Peyer's patch (tissue), 4 donors: ENCODE results near the gene COPRS.

Source experiments
- POLR2A ChIP-seq, 2 donors: fragments of 450-650 bp; IDR thresholded peaks; one replicate each; pipeline ENCODE4 v1.5.1; 2017; ENCODE audit warnings: antibody characterized with exemption in 2 of 2, mild to moderate bottlenecking in 2 of 2, moderate library complexity in 2 of 2
- TF ChIP-seq, protein P1 (sequence below), 6 experiments: fragments of 450-650 bp in 4 of 6; fragments of 200-600 bp in 2 of 6; sonication (generic) in 1 of 6; IDR thresholded peaks; one replicate each; pipeline ENCODE4 v1.5.1; 2017 to 2019; ENCODE audit warnings: antibody characterized with exemption in 6 of 6, mild to moderate bottlenecking in 3 of 6, moderate library complexity in 1 of 6

DNA sequence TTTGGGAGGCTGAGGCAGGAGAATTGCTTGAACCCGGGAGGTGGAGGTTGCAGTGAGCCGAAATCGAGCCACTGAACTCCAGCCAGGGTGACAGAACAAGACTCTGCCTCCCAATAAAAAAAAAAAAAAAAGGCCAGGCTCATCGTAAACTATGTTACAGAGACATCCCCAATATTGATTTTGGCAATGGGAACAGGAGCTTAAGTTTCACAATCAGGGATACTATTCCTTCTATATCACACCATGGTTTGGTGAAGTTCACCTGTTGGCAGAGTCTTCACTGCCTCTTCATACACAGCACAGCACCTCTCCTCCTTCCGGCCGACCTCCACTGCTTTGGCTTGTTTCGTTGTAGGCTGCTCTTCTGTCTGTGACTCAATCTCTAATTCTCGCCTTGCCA, 21.3 kb upstream of the COPRS start:
- TF ChIP-seq, protein P1, sequence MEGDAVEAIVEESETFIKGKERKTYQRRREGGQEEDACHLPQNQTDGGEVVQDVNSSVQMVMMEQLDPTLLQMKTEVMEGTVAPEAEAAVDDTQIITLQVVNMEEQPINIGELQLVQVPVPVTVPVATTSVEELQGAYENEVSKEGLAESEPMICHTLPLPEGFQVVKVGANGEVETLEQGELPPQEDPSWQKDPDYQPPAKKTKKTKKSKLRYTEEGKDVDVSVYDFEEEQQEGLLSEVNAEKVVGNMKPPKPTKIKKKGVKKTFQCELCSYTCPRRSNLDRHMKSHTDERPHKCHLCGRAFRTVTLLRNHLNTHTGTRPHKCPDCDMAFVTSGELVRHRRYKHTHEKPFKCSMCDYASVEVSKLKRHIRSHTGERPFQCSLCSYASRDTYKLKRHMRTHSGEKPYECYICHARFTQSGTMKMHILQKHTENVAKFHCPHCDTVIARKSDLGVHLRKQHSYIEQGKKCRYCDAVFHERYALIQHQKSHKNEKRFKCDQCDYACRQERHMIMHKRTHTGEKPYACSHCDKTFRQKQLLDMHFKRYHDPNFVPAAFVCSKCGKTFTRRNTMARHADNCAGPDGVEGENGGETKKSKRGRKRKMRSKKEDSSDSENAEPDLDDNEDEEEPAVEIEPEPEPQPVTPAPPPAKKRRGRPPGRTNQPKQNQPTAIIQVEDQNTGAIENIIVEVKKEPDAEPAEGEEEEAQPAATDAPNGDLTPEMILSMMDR (IDR thresholded peaks at IDR 0.05) = no peak
- no peak for TF ChIP-seq POLR2A (IDR thresholded peaks at IDR 0.05)
